Muscle of back (tissue), 13 donors: Measurements from ENCODE around the gene BMAL2. TPM values are rescaled to one million over a fixed set of nuclear protein-coding genes. Genes with fewer than 3 reads are reported as not detected.
A peak's percentile ranks its signal among the peaks of the same experiment; 100 is the strongest.

Experiments used
- DNase-seq, 3 donors: peaks; one replicate each; pipeline versions ENCODE4 v3.0.0 to v3.0.0-alpha.2; 2013
- long read RNA-seq, 9 donors: transcript quantifications; one replicate each; lab custom pipeline, GENCODE V29; 2026
- polyA plus RNA-seq, 10 donors: library from polyadenylated mRNA; unstranded; fragments of 120-200 nt; gene quantifications; one replicate each; pipeline ENCODE4 v1.2.1, GENCODE V29; 2013; ENCODE audit not compliant: insufficient read length in 10 of 10

Gene BMAL2, protein sequence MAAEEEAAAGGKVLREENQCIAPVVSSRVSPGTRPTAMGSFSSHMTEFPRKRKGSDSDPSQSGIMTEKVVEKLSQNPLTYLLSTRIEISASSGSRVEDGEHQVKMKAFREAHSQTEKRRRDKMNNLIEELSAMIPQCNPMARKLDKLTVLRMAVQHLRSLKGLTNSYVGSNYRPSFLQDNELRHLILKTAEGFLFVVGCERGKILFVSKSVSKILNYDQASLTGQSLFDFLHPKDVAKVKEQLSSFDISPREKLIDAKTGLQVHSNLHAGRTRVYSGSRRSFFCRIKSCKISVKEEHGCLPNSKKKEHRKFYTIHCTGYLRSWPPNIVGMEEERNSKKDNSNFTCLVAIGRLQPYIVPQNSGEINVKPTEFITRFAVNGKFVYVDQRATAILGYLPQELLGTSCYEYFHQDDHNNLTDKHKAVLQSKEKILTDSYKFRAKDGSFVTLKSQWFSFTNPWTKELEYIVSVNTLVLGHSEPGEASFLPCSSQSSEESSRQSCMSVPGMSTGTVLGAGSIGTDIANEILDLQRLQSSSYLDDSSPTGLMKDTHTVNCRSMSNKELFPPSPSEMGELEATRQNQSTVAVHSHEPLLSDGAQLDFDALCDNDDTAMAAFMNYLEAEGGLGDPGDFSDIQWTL
- polyA plus RNA-seq: 1 to 10 TPM; 1.5 to 3.0 (median 1.9) TPM
- long read RNA-seq, donor 1: 0 reads
- long read RNA-seq, donor 2: 0 reads
- long read RNA-seq, donor 3: 0 reads
- long read RNA-seq, donor 4: 0 reads
- long read RNA-seq, donor 5: 0 reads
- long read RNA-seq, donor 6, partial matches to known transcripts: 0 of 1 reads
- long read RNA-seq, donor 6, other reads (novel, unspliced or antisense): 0 of 1 reads
- long read RNA-seq, donor 7: 0 reads
- long read RNA-seq, donor 8: 0 reads
- long read RNA-seq, donor 9: 0 reads

DNA sequence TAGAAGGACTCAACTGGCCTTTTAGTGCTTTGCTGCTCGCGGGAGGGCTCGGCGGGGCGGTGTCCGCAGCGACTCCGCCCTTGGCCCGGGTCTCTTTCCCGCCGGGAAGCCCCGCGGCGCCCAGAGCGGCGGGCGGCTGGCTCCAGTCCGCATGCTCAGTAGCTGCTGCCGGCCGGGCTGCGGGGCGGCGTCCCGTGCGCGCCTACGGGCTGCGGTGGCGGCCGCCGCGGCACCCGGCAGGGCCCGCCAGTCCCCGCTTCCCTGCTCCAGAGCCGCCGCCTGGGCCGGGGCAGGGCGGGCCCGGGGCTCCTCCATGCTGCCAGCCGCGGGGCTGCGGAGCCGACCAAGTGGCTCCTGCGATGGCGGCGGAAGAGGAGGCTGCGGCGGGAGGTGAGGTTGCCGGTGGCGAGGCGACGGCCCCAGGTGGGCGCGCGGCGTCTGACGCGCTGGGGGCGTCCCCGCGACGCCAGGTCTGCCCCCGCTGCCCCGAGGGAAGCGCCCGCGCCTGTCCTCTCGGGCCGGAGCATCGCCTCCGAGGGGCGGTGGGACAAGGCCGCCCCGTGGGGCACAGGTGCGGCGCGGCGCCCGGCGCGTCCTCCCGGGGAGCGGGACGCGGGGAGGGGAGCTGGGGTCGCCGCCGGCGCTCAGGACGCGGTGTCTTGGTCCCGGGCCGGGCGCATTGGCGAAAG, at the start of gene BMAL2:
TSS of gene BMAL2 (plus strand) at position 123 of the 689 bp plus-strand sequence. CDS start at position 360, 237 bp downstream.
- DNase-seq: peak in 2 of 3 donors; percentile 30 to 52

DNA sequence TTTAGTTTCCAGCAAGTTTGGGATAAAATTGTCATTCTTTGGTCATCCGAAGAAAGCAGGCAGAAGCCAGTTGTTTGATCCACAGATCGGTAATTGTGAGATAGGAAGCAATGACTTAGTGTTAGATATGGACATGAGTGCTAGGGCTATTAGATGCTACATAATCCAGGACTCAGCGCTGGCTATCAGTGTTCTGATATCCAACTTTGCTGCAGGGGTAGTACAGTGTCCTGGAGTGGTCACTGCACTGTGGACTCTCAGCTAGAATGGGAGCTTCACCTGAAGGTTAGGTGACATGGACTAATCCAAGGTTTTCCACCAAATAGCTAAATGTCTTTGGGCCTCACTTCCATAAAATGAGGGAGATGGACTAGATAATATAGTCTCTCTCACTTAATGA, 48.6 kb upstream of the BMAL2 start:
- DNase-seq: no peak

DNA sequence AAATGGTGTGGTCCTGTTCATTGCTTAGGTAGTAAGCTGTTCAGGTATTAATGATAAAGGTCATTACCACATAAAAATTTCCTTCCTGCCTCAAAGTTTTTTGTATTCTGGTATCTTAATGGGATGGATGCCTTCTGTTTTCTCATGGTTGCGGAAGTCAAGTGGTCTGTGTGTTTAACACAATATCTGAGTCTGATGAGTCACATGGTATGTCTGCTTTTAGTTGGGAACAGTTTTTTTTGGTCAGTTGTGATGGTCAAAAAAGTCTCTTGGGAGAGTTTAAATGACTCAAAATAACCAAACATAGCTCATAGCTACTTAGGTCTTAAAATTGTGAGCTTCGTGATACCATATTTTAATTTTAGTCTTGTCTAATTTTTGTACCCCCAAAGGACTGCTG, 47.9 kb upstream of the BMAL2 start:
- DNase-seq: peak in 2 of 3 donors; percentile 6 to 34

DNA sequence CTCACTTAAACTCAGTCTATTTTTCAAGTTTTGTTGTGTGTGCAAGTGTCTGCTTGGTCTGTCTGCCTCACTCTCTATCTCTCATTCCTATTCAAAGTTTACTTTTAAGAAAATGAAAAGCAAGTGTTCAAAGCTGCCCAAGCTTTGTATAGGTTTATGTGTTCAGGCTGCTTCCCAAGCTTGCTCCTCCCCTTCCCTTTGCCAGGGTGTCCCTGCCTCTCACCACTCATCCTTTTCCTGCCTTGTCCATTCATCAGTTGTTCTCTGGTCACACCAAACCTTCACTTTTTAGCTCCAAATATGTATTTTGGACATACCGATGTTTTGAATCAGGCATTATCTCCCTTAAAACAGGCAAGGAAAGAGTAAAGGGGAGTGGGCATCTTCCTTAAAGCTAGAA, 47.2 kb upstream of the BMAL2 start:
- no peak for DNase-seq

DNA sequence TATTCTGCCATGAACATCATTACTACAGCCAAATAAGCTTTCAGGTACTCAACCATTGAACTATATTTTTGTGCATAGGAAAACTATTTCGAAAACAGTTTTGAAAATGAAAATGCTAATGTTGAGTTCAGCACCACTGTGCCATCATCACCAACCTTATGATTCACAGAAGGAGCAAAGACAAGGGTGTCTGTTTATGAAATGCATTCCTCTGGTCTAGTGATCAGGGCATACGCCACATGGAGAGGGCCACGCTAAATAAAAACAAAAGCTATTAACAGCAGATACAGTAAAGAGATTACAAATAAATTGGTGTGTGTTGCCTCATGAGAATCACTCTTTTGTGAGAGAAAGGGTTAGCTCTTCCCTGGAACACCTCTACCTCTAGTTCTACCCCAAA, 43.2 kb upstream of the BMAL2 start:
- DNase-seq: no peak

DNA sequence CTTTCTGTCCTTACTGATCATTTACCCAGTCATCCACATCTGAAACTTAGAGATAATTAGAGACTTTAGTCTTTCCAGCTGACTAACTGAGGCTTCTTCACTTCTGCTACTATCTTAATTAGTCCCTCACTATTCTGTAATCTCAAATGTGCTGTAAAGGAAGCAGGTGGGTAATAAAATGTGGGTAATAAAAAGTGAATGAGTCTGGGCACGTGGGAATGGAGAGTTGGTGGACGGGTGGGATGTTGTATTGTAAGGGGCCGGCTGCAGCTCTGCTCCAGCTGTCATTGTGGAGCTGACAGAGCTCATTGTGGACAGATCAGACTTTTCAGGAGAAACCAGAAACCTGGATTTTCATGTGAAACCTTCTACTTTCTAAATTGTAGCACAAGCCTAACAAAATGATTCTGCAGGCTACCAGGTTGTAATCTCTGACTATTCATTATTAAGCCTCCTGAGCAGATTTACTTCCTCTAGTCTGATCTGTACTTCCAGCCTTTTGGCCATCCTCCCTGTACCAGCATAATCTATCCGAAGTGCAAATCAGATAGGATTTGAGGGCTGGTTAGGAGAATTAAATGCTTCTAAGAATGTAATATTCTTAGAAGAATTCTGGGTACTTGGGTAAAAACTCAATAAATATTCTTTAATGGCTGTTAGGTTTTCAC, 42.0 kb upstream of the BMAL2 start:
- no peak for DNase-seq

DNA sequence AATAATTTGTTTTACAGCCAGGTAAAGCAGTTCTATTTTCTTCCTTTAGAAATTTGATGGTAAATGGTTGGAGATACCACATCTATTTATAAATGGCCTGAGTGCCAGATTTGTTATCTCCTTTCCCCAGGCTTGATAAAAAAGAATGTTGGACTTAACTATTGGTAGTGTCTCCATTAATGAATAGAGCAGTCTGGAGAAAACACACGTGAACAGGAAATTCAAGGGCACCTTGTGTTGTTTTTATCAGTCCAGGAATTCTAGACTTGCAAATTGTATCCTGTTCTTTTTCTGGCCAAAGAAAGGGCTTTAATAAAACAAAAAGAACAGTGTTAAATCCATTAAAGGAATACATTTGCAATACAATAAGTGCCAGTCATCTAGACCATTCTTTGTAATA, 40.8 kb upstream of the BMAL2 start:
- DNase-seq: no peak

DNA sequence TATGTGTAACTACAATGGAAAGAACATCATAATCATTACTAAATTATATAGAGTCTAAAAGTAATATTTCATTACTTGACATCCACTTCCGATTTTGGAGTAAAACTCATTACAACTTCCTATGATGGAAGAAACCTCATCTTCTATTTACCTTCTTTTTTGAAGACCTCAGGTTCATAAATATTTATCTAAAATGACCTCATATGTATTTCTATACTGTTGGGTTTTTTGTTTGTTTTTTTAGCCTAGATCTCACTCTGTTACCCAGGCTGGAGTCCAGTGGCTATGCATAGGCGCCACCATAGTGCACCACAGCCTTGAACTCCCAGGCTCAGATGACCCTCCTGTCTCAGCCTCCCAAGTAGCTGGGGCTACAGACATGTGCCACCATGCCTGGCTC, 39.9 kb upstream of the BMAL2 start:
- no peak for DNase-seq

DNA sequence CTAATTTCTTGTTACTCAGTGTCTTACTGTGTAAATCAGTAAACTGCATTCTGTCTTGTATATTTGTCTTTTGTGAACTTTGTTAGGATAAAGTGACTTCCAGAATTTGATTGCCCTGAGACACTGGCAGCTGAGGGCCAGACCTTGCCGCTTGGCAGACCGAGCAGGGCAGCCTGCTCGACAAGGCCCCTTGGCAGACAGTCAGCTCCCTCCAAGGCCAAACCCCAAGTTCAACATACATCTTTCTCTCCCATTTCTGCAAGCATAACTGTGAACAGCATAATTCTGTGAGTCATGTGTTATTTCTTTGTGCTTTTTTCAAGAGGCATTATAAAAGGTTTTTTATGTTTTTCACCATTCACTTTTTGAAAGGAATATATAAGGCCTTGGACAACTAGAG, 39.2 kb upstream of the BMAL2 start:
- no peak for DNase-seq

DNA sequence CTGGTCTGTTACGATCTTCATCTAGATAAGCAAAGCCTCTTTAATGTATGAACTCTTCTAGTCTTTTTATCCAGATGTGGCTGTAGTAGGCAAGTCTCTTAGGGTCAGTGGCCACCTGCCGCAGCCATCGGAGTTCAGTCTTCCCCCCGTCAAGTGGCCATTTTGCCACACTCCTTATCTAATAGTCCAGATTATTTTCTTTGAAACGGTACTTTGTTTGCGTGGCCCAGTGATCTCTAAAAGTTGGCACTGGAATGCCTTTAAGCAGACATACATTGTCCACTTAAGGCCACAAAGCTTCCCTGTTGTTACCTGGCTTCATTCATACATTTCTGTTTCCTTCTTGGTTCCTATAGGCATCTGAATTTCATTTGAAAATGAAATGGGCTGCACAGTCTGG, 36.0 kb upstream of the BMAL2 start:
- DNase-seq: no peak

DNA sequence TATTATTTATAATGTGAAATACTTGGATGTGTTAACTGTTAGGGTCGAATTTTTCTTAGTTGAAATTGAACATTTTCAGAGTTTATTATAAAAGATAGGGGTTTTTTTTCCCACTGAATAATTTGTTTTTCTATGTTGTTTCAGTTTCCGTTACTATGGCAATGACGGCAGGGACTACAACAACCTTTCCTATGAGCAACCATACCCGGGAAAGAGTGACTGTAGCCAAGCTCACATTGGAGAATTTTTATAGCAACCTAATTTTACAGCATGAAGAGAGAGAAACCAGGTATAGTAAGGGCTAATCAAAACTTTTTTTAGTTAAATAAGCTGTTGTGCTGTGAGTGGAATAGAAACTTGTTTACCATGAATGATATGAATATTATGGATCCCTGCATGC, 35.1 kb upstream of the BMAL2 start:
- peak in 1 of 3 donors; percentile 22 for DNase-seq

DNA sequence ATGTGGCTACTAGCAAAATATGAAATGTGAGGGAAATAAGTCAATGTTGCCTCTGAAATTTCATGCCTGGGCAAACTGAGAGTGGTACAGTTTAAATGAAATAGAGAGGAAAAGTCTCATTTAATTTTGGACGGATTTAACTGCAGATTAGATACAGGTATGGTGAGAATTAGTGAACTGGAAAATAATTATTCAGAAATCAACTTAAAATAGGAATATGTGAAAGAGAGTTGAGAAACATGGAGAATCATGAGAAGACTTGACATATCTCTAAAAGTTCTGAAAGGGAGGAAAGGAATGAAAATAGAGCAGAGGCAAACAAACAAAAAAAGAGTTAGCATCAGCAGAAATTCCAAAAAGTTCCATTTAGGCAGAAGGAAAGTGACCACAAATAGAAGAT, 33.5 kb upstream of the BMAL2 start:
- DNase-seq: no peak

DNA sequence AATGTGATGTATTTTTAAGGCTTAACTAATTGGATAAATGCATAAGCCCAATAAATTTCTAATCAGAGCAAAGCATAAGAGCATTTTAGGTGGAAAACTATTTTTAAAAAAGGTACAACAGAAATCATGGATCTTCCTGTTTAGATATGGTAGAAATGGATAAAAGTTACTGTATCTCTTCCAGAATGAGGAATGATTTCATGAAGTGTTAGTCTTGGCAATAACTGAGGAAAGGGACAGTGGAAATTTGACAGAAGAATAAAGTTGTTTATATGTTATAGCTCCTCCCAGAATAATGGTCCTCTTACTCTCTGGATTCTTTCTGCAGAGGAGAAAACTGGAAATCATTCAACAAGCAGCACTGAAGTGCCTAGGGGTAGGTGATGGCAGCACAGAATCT, 32.4 kb upstream of the BMAL2 start:
- DNase-seq: no peak

DNA sequence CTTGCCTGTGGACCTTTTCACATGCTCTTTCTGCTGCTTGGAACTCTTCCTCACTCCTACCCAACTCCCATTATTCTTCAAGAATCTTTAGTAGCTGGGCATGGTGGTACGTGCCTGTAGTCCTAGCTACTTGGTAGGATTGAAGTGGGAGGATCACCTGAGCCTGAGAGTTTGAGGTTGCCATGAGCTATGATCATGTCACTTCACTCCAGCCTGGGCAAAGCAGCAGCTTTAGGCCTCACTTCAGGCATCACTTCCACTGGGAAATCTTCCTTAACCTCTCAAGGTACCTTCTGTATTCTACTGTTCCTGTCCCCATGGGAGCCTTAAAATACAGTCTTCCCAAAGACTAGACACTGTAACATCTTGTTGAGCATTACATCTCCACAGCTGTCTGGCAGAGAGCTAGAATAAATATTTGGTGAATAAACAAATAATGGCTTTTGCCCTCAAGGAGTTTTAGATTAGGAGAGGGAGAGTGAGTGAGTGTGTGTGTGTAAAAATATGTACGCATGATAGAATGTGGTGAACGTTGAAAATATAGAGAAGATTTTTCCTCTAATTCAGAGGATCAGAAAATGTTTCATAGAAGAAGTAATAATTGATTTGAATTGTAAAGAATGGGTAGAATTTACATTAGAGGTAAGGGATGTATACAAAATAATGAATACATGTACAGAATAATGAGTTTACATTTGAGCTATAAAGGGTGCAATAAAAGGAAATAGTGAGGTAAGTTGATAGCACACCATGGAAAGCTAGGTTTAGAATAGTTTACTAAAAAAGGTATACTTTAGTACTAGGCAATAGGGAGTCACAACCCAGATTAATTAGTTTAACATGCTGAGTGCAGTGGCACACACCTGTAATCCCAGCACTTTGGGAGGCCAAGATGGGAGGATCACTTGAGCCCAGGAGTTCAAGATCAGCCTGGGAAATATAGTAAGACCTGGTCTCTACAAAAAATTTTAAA, 29.2 kb upstream of the BMAL2 start:
- DNase-seq: no peak

DNA sequence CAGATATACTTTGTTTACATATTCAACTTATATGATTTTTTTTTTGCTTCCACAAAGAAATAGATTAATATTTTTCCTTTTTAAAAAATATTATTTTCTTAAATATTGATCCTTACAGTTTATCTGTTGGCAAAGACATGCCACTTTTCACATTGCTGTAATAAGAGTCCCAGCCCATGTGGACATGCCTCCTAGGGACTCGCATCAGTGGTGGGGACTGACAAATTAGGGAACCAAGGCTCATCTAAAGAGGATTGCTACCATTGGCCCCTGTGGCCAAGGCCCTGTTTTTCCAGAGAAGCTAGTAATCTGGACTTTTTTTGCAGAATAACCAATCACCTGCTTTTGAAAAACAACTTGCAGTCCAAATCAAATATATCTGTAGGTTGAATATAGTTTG, 27.8 kb upstream of the BMAL2 start:
- no peak for DNase-seq

DNA sequence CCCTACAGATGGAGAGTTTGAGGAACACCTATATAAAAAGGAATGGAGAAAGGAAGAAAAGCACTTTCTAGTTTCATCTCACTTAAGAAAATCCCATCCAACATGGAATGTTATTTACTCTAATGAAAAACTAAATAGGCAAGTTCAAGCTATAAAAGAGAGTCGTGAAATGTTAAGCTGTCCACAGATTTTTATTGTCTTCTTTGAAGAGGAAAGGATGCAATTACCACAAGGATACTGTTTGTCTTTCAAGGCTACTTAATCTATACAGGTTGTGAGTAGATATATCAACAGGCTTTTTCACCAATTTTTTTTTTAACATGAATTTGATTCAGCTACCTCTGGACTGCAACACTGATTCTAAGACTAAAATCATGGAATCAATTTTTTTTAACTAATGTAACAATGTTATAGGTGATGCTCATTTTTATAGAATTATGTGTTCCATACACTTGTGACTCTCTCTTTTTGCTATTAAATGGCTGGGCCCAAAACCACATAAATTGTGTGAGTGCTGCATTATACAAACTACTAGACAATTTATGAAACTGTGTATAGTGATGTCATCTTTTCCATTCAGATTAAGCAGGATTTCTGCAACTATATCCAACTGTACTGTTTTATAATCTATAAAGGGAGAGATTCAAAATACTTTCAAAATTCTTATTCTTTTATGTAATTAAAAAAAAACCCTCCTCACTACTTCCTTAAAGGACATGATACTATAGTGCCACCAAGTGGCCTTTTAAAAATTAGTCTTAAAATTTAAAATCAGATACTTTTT, 26.8 kb upstream of the BMAL2 start:
- DNase-seq: peak; percentile 9 to 45 (median 15)

DNA sequence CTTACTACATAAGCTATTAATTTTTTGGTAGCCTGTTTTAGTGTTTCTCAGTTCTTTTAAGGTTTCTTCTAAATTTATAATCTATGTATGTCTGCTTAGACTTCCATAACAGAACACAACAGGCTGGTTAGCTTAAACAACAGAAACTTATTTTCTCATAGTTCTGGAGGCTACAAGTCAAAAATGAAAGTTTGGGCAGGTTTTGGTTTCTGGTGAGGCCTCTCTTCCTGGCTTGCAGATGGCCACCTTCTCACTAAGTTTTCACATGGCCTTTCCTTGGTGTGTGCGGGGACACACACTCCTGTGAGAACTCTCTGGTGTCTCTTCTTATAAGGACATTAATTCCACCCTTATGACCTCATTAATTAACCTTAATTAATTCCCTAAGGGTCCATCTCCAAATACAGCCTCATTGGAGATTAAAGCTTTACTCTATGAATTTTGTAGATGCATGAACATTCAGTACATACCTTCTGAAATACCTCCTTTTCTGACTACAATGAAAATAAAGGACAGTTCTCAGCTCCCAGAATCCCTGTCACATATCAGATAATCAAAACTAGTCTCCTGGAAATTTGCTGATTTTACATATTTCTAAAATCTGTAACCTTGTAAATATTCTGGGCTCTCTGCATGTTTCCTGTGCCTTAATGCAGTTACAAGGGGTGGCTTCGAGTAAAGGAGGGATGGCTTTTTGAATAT, 23.2 kb upstream of the BMAL2 start:
- DNase-seq: no peak

DNA sequence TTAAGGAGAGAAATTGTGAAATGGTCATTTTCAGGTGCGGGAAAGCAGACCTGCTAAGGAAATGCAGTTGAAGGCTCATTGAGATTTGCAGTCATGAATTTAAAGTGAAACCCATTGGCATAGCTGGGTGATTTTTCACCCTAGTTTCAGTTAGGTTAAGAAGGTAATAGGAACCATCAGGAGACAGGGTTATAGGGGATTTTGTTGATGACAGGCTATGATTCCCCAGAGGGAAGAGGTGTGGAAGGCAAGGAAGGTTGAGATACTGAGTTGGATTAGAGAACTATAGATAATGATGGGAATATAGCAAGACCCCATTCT, 22.7 kb upstream of the BMAL2 start:
- no peak for DNase-seq

DNA sequence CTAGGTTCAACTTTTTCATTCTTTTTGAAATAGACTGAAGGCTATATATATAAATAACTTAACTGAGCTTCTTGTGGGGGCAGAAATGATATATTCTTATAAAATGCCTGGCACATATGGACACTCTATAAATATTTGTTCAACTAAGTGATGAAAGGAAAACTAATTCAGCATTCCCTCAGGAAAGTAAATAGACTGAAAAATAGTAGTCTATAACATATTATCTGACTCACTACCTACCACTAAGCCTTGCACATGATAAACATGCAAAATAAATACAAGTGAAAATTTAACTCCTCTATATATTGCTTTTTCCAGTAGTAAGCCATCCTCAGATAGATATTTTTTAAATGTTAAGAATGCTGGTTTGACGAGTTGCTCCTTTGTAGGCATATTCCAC, 15.7 kb upstream of the BMAL2 start:
- DNase-seq: no peak
